ENCODE results near the gene MYH9. TPM values are rescaled to one million over a fixed set of nuclear protein-coding genes. Genes with fewer than 3 reads are reported as not detected.

Gene MYH9
- total RNA-seq, 2 donors from 2014 or later = 294 to 323 TPM

GRCh38 chr22:36356708-36357624 lies 30.8 kb downstream of the MYH9 start:
- WGBS, 2 donors = 75 to 76% methylated on average over 25 of the region's 25 CpGs
- ATAC-seq (no peak), DNase-seq (no peak)
- Histone ChIP-seq H3K27me3 (no peaks in the 10 kb centered on the region), H3K27ac (peak overlapping the region in 3 of 4 donors; percentile 94 to 98 (median 95)), H3K4me1 (peaks cover 97% of the 10 kb centered on the region), H3K36me3 (replicated peaks in 1 of 2; ENCODE audit: insufficient read depth in 1 of 2, low read depth in 2 of 2) (peaks cover 0 to 2% of the 10 kb centered on the region in 2 donors), H3K9me3 (no peaks in the 10 kb centered on the region), H3K4me3 (no peak overlapping the region)
- TF ChIP-seq CTCF (IDR thresholded peaks at IDR 0.05) = no peak
- no peak for TF ChIP-seq POLR2A (IDR thresholded peaks at IDR 0.05)
- intact Hi-C loops (cut with DNase I) = no loop called here

- ATAC-seq (no peak), DNase-seq (peak in 3 of 4 donors; percentile 56 to 71 (median 69))
- H3K9me3 ChIP-seq = no peaks in the 10 kb centered on the region
- intact Hi-C loops (cut with DNase I) = no loop called here
- H3K27me3 ChIP-seq = no peaks in the 10 kb centered on the region
- 31 to 43% methylated on average over 6 of the region's 6 CpGs for WGBS, 2 donors
- no peak overlapping the region for H3K4me3 ChIP-seq
- peaks cover 0 to 2% of the 10 kb centered on the region in 2 donors for H3K36me3 ChIP-seq (replicated peaks in 1 of 2; ENCODE audit: insufficient read depth in 1 of 2, low read depth in 2 of 2)
- peak overlapping the region; percentile 48 to 98 (median 94) for H3K27ac ChIP-seq
- TF ChIP-seq CTCF (IDR thresholded peaks at IDR 0.05) (no peak), POLR2A (IDR thresholded peaks at IDR 0.05) (peak in 1 of 3 donors; percentile 6)
- peaks cover 97% of the 10 kb centered on the region for H3K4me1 ChIP-seq
Measured at GRCh38 chr22:36355894-36356293, 31.9 kb downstream of the MYH9 start.

- ATAC-seq (no peak), DNase-seq (no peak)
- 27 to 40% methylated on average over 6 of the region's 6 CpGs for WGBS, 2 donors
- Histone ChIP-seq H3K9me3 (no peaks in the 10 kb centered on the region), H3K4me1 (peaks cover 97% of the 10 kb centered on the region), H3K4me3 (no peak overlapping the region), H3K27me3 (no peaks in the 10 kb centered on the region), H3K36me3 (replicated peaks in 1 of 2; ENCODE audit: insufficient read depth in 1 of 2, low read depth in 2 of 2) (peaks cover 0 to 2% of the 10 kb centered on the region in 2 donors), H3K27ac (peak overlapping the region; percentile 48 to 98 (median 94))
- TF ChIP-seq CTCF (IDR thresholded peaks at IDR 0.05) (no peak), POLR2A (IDR thresholded peaks at IDR 0.05) (no peak)
- intact Hi-C loops (cut with DNase I) = no loop called here
Measured at GRCh38 chr22:36355362-36355761, 32.4 kb downstream of the MYH9 start.

GRCh38 chr22:36352803-36353507 lies 34.8 kb downstream of the MYH9 start:
- WGBS, 2 donors = 17% methylated on average over 8 to 16 of the region's 16 CpGs
- DNase-seq (peak; percentile 90 to 94 (median 94)), ATAC-seq (peak; percentile 88)
- H3K9me3 ChIP-seq = no peaks in the 10 kb centered on the region
- H3K27me3 ChIP-seq = no peaks in the 10 kb centered on the region
- intact Hi-C loops (cut with DNase I) = no loop called here
- no peak for TF ChIP-seq CTCF (IDR thresholded peaks at IDR 0.05)
- peak in 2 of 3 donors; percentile 12 to 44 for TF ChIP-seq POLR2A (IDR thresholded peaks at IDR 0.05)
- H3K4me3 ChIP-seq = no peak overlapping the region
- H3K4me1 ChIP-seq = peaks cover 90% of the 10 kb centered on the region
- H3K36me3 ChIP-seq (replicated peaks in 1 of 2; ENCODE audit: insufficient read depth in 1 of 2, low read depth in 2 of 2) = peaks cover 0 to 2% of the 10 kb centered on the region in 2 donors
- H3K27ac ChIP-seq = peak overlapping the region; percentile 94 to 99 (median 96)
